Left lung (tissue), 10 donors: ENCODE data around the gene CNBP. TPM values are rescaled to one million over a fixed set of nuclear protein-coding genes. Genes with fewer than 3 reads are reported as not detected.
"Not testable (repeated sequence)": the region's sequence is repeated elsewhere in the genome, so short reads cannot be mapped to it uniquely, and the experiment has no call there.

Experiments
- ATAC-seq: fragments of 200-7000 bp; cut with Tn5 transposase; one replicate; pipeline ENCODE4 v1.9.1; 2020; ENCODE audit warnings: moderate library complexity
- DNase-seq, 4 donors: peaks; one replicate each; pipeline ENCODE4 v3.0.0-alpha.2; 2013 to 2020
- H3K27ac ChIP-seq, 2 donors: fragments of 200-600 bp; sonication (generic) in 1 of 2; one replicate each; pipeline versions ENCODE4 v1.5.0 to v1.8.0; 2020 to 2021
- H3K27me3 ChIP-seq, 2 donors: fragments of 200-600 bp; sonication (generic) in 1 of 2; one replicate each; pipeline versions ENCODE4 v1.5.0 to v1.8.0; 2020 to 2021
- H3K36me3 ChIP-seq, 2 donors: fragments of 200-600 bp; sonication (generic) in 1 of 2; one replicate each; pipeline versions ENCODE4 v1.5.0 to v1.8.0; 2020 to 2021
- H3K4me1 ChIP-seq, 2 donors: fragments of 200-600 bp; one replicate each; pipeline ENCODE4 v1.8.0; 2021
- H3K4me3 ChIP-seq, 2 donors: fragments of 200-600 bp; sonication (generic) in 1 of 2; one replicate each; pipeline versions ENCODE4 v1.5.0 to v1.8.0; 2020 to 2021; ENCODE audit warnings: mild to moderate bottlenecking in 1 of 2
- H3K9me3 ChIP-seq, 2 donors: fragments of 200-600 bp; sonication (generic) in 1 of 2; one replicate each; pipeline versions ENCODE4 v1.5.0 to v1.8.0; 2020 to 2021
- intact Hi-C, 2 donors: fragments of 100-400 bp; cut with DNase I; formaldehyde crosslinking; loops; one replicate each; pipeline versions ENCODE4 v1.11.2 to v1.14.2; 2022
- polyA plus RNA-seq, 6 donors: library from polyadenylated mRNA; unstranded; fragments of 120-200 nt; gene quantifications; one replicate each; pipeline ENCODE4 v1.2.1, GENCODE V29; 2013; ENCODE audit not compliant: insufficient read length in 6 of 6
- total RNA-seq, 2 donors: library from RNA; stranded (reverse); fragmentation: NEBNext Ultra II Directional; extraction: Animal tissue kit (Norgen Biotek cat#: 25700); gene quantifications; one replicate each; pipeline ENCODE4 v1.2.1, GENCODE V29; 2021
- TF ChIP-seq, protein P1 (sequence below), 2 donors: fragments of 200-600 bp; sonication (generic) in 1 of 2; IDR thresholded peaks; one replicate each; pipeline versions ENCODE4 v1.5.0 to v1.8.0; 2021; ENCODE audit warnings: antibody characterized with exemption in 2 of 2
- donor health status: DM: no; HTN: yes; CAD: no.
- donor health status: DM: no; HTN: no; CAD: no.

CNBP gene
- total and polyA plus RNA-seq, 8 donors = 221 to 450 (median 417) TPM

DNA sequence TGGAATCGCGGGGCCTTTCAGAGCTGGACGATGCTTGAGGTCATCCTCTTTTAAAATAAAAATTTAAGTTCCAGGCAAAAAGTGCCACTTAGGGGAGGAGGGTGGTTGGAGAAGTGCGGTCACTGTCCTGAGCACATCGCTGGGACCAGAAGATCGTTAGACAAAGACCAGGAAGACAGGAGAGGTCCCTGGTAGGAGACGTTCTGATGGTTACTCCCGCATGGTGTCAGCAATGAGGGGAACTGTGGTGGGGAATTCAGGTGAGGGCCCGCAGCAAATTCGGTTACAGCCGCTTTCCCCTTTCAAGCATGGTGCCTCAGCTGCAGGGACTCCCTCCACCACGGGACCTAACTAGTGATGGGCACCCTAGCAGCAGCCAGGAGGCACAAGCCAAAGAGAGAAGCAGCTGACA, 21.8 kb downstream of the CNBP start:
- no peak for DNase-seq

DNA sequence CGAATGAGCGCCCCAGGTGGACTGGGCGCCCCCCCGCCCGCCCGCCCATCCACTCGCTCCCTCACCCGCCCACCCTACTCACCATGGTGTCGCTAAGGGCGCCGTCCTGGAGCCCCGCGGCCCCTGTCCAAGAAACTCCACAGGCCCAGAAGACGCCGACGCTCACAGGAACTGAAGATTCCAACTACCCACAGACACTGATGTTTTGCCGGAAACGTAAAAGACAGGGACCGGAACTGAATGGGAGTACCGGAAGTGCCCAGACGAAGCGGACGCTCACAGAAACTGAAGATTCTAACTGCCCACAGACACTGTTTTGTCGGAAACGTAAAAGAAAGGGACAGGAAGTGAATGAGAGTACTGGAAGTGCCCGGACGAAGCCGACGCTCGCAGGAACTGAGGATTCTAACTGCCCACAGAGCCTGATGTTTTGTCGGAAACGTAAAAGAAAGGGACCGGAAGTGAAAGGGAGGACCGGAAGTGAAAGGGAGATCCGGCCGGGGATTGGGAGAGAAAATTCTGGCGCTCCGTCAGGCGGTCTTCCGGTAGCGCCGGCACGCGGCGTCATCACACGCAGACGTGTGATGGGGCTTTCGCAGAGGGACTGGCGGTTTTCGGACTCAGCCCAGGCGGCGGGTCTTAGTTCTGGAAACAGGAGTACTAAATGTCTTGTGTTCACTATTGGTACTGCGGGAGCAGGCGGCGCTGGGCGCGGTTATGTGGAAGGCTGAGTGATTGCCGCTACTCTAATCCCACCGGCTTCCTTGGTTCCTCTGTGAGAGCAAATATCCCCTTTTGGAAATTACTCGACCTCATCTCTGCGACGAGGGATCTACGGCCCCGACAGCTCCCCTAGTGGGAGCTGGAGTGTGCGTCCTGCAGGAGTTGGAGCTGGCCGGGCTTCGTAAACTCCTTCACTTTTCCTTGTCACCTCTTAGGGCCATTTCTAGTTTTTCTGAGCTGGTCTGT, 22.5 kb downstream of the CNBP start, which contains the start of gene ISY1:
ISY1 (minus strand) TSS at position 173 of the 969 bp plus-strand sequence; CDS start at position 85, 88 bp downstream.
- TF ChIP-seq, protein P1, sequence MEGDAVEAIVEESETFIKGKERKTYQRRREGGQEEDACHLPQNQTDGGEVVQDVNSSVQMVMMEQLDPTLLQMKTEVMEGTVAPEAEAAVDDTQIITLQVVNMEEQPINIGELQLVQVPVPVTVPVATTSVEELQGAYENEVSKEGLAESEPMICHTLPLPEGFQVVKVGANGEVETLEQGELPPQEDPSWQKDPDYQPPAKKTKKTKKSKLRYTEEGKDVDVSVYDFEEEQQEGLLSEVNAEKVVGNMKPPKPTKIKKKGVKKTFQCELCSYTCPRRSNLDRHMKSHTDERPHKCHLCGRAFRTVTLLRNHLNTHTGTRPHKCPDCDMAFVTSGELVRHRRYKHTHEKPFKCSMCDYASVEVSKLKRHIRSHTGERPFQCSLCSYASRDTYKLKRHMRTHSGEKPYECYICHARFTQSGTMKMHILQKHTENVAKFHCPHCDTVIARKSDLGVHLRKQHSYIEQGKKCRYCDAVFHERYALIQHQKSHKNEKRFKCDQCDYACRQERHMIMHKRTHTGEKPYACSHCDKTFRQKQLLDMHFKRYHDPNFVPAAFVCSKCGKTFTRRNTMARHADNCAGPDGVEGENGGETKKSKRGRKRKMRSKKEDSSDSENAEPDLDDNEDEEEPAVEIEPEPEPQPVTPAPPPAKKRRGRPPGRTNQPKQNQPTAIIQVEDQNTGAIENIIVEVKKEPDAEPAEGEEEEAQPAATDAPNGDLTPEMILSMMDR (IDR thresholded peaks at IDR 0.05) = peak; percentile 57 to 83
- ATAC-seq (peak; percentile 94), DNase-seq (peak; percentile 91 to 98 (median 94))
- Histone ChIP-seq H3K4me3 (peak within 1 kb of the TSS; percentile 60 to 76), H3K27me3 (no peaks in the 10 kb centered on the region), H3K27ac (peak within 1 kb of the TSS; percentile 96 to 97), H3K36me3 (peaks cover 0 to 45% of the 10 kb centered on the region in 2 donors), H3K9me3 (no peaks in the 10 kb centered on the region), H3K4me1 (peaks cover 9 to 34% of the 10 kb centered on the region in 2 donors)
- intact Hi-C loops = no loop called here

More for the DNA sequence above, 21.8 kb downstream of the CNBP start:
- intact Hi-C loops = no loop called here
- Histone ChIP-seq H3K4me3 (peak overlapping the region; percentile 60 to 76), H3K9me3 (no peaks in the 10 kb centered on the region), H3K36me3 (peaks cover 0 to 45% of the 10 kb centered on the region in 2 donors), H3K4me1 (peaks cover 9 to 34% of the 10 kb centered on the region in 2 donors), H3K27me3 (no peaks in the 10 kb centered on the region), H3K27ac (peak overlapping the region; percentile 96 to 97)
- peak; percentile 3 for ATAC-seq
- TF ChIP-seq, protein P1 (IDR thresholded peaks at IDR 0.05) = no peak

DNA sequence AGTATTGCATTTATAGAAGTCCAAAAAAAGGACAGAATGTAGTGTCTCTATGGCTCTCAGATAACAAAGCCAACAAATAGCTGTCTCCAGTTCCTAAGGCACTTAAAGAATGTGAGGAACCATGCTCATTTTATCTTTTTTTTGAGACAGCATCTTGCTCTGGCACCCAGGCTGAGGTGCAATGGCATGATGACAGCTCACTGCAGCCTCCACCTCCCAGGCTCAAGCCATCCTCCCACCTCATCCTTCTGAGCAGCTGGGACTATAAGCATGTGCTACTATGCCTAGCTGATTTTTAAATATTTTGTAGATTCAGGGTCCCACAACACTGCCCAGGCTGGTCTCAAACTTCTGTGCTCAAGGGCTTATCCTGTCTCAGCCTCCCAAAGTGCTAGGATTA, 38.9 kb downstream of the CNBP start:
- intact Hi-C loops = no loop called here
- Histone ChIP-seq H3K9me3 (no peaks in the 10 kb centered on the region), H3K4me3 (no peak overlapping the region), H3K27ac (no peak overlapping the region), H3K4me1 (no peaks in the 10 kb centered on the region), H3K36me3 (peaks cover 0 to 89% of the 10 kb centered on the region in 2 donors), H3K27me3 (no peaks in the 10 kb centered on the region)
- TF ChIP-seq, protein P1 (IDR thresholded peaks at IDR 0.05) = no peak
- ATAC-seq (no peak), DNase-seq (no peak)

DNA sequence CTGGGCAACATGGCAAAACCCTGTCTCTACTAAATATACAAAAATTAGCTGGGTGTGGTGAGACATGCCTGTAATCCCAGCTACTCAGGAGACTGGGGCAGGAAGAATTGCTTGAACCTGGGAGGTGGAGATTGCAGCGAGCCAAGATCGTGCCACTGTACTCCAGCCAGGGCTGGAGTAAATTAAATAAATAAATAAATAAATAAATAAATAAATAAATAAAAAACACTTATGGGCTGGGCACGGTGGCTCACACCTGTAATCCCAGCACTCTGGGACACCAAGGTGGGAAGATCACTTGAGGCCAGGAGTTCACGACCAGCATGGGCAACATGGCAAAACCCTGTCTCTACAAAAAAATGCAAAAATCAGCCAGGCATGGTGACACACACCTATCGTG, 42.7 kb downstream of the CNBP start:
- H3K4me3 ChIP-seq, H3K4me1 ChIP-seq, ATAC-seq, DNase-seq, intact Hi-C loops, H3K9me3 ChIP-seq, H3K27me3 ChIP-seq, H3K27ac ChIP-seq: not testable (repeated sequence)
- peaks cover 0 to 96% of the 10 kb centered on the region in 2 donors for H3K36me3 ChIP-seq

DNA sequence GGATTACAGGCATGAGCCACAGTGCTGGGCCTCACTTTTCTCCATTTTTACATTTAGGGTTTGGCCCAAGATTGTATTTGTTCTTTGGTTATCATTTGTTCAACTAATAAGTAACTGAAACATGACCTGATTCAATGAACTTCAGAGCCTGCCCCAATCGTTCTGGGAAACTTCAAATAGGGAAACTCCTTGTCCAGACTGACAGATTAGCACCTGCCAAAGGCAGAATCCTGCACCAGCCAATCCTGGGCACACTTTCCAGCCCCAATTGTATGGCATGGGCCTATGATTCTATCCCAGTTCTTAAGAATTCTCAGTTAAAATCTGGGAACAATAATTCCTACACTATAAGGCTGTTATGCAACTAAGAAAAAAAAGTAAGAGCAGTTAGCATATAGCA, 43.8 kb downstream of the CNBP start:
- no peaks in the 10 kb centered on the region for H3K27me3 ChIP-seq
- TF ChIP-seq, protein P1 (IDR thresholded peaks at IDR 0.05) = no peak
- no peaks in the 10 kb centered on the region for H3K4me1 ChIP-seq
- peaks cover 0 to 97% of the 10 kb centered on the region in 2 donors for H3K36me3 ChIP-seq
- H3K27ac ChIP-seq = no peak overlapping the region
- H3K4me3 ChIP-seq = no peak overlapping the region
- ATAC-seq (no peak), DNase-seq (no peak)
- intact Hi-C loops = no loop called here
- no peaks in the 10 kb centered on the region for H3K9me3 ChIP-seq

DNA sequence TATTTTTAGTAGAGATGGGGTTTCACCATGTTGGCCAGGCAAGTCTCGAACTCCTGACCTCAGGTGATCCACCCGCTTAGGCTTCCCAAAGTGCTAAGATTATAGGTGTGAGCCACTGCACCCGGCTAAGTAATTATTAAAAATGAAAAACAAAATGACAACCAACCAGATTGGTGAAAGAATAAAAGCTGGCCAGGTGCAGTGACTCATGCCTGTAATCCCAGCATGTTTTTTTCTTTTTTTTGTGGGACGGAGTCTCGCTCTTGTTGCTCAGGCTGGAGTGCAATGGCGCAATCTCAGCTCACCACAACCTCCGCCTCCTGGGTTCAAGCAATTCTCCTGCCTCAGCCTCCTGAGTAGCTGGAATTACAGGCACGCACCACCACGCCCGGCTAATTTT, 47.4 kb downstream of the CNBP start:
- H3K4me3 ChIP-seq, H3K9me3 ChIP-seq, H3K27ac ChIP-seq, ATAC-seq, DNase-seq, intact Hi-C loops, H3K27me3 ChIP-seq, H3K4me1 ChIP-seq: not testable (repeated sequence)
- peaks cover 0 to 99% of the 10 kb centered on the region in 2 donors for H3K36me3 ChIP-seq
